KOPT-K1 (cell line): ENCODE measurements around the gene FOXA2.

ENCODE experiments used
- H3K27ac ChIP-seq: fragments of 200-600 bp; sonication (generic); 2 replicates; pipeline ENCODE4 v1.5.1; 2016; ENCODE audit warnings: antibody characterized with exemption, mild to moderate bottlenecking, low read depth, low read length; ENCODE audit not compliant: poor library complexity, severe bottlenecking
- H3K36me3 ChIP-seq: fragments of 200-600 bp; sonication (generic); 2 replicates; pipeline ENCODE4 v1.5.1; 2017; ENCODE audit warnings: antibody characterized with exemption, mild to moderate bottlenecking, low read length, moderate library complexity; ENCODE audit not compliant: insufficient read depth
- H3K9me3 ChIP-seq: fragments of 200-600 bp; sonication (generic); 2 replicates; pipeline ENCODE4 v1.5.1; 2017; ENCODE audit warnings: antibody characterized with exemption, low read length, mild to moderate bottlenecking; ENCODE audit not compliant: insufficient read depth, poor library complexity, severe bottlenecking

Gene FOXA2

GRCh38 chr20:22578221-22579118, 5.9 kb downstream of the FOXA2 start:
- H3K9me3 ChIP-seq = peaks cover 7% of the 10 kb centered on the region
- H3K27ac ChIP-seq = no peak overlapping the region
- no peaks in the 10 kb centered on the region for H3K36me3 ChIP-seq

GRCh38 chr20:22577515-22578220, 6.7 kb downstream of the FOXA2 start:
- Histone ChIP-seq H3K9me3 (no peaks in the 10 kb centered on the region), H3K36me3 (no peaks in the 10 kb centered on the region), H3K27ac (no peak overlapping the region)

- no peaks in the 10 kb centered on the region for H3K36me3 ChIP-seq
- H3K27ac ChIP-seq = no peak overlapping the region
- H3K9me3 ChIP-seq = no peaks in the 10 kb centered on the region
Observed at GRCh38 chr20:22576733-22577514, 7.4 kb downstream of the FOXA2 start.

DNA sequence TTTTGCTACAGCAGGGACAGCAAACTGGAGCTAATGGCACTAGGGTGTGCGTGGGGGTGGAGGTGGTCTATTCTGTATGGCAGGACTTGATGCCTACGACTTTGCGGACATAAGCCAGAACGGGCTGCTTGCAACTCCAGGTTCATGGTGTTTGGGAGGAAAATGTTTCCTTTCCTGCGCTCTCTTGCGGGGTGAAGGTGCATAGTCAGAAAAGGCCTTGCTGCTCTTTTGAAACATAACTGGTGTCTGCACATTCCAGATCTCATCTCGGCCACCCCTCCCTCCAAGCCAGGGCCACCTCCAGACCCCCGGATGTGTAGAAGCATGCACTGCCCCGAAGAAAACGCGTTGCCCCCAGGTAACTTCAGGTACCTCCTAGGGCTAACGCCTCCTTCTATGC, 8.1 kb downstream of the FOXA2 start:
- Histone ChIP-seq H3K36me3 (no peaks in the 10 kb centered on the region), H3K27ac (no peak overlapping the region), H3K9me3 (no peaks in the 10 kb centered on the region)

DNA sequence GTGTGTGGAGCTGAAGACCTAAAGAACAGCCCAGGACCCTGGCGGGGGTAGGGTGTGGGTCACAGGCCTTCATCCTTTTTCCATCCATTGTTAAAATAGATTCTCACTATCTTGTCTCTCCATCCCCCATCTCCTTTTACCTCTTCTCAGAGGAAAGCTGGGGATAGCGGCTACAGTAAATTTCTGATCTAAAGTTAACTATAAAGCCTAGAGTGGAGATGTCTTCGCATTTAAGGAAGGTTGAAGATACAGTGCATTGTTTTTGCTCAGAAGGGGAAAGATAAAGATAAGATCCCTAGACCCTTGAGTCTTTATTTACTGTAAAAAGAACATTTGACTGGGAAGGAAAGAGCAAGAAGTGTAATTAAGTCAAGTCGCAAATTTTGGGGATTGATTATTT, 8.6 kb downstream of the FOXA2 start:
- Histone ChIP-seq H3K36me3 (no peaks in the 10 kb centered on the region), H3K27ac (no peak overlapping the region), H3K9me3 (no peaks in the 10 kb centered on the region)

GRCh38 chr20:22575087-22575721, 9.2 kb downstream of the FOXA2 start:
- Histone ChIP-seq H3K9me3 (no peaks in the 10 kb centered on the region), H3K27ac (no peak overlapping the region), H3K36me3 (no peaks in the 10 kb centered on the region)

DNA sequence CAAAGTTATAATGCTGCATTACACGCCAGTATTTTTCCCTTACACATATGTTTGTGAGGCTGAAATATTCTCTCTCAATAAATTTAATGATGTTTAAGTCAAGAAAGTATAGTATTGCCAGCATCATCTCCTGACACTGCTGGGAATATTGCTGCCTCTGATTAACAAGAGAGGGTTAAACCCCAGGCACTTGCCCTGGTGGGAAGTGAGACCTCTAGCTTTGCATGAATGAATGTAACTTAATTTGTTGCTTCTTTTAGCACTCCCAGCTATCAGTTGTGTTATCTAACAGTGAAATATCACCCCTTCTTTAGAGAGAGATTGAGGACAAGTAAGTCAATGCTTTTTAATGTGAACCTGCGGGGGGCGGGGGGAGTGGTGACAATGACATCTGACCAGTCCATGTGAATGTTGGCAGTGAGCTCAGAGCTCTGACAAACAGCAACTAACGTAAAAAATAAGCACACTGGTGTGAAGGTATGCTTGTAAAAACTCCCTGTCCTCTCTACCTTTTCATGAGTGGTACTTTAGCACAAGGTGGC, 9.8 kb downstream of the FOXA2 start:
- no peaks in the 10 kb centered on the region for H3K9me3 ChIP-seq
- no peaks in the 10 kb centered on the region for H3K36me3 ChIP-seq
- H3K27ac ChIP-seq = no peak overlapping the region

DNA sequence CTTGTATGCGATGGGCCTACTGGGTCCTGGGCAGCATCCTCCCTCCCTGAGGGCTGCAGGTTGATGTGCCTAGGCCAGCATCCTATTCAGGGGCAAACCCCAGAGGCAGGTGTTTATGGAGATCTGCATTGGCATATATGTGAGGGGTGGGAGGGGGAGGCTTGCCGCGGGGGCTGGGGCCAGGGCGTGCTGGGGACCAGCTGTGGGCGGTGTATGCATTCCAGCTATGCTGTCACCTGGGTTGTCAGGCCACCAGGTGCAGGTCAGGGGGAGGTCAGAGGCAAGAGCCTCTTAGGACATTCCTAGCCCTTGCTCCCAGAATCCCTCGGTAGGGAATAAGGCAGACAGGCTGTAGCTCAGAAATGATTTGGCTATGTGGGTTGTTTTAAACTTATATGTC, 11.9 kb downstream of the FOXA2 start:
- Histone ChIP-seq H3K27ac (no peak overlapping the region), H3K9me3 (peaks cover 7% of the 10 kb centered on the region)

GRCh38 chr20:22572023-22572422, 12.3 kb downstream of the FOXA2 start:
- Histone ChIP-seq H3K36me3 (no peaks in the 10 kb centered on the region), H3K27ac (no peak overlapping the region), H3K9me3 (peaks cover 7% of the 10 kb centered on the region)

More for the DNA sequence above, 11.9 kb downstream of the FOXA2 start:
- H3K36me3 ChIP-seq = no peaks in the 10 kb centered on the region

DNA sequence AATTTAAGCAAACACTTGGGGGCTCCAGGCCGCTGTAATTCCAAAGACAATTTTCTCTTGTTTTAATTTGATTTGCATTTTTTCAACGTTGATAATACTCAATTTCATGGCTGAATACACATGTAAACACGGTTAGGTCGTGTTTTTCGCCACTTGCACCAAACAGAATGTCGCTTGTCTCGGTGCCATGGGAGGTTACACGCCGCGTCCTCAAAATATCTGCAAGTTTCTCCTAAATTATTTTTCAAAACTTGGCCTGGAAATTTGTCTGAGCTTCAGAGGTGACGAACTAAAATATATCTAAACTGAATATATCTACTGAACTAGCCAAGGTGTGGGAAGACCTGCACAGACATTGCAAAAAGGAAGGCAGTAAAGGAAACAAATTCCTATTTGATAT, 15.0 kb downstream of the FOXA2 start:
- Histone ChIP-seq H3K36me3 (no peaks in the 10 kb centered on the region), H3K9me3 (peaks cover 7% of the 10 kb centered on the region), H3K27ac (no peak overlapping the region)

DNA sequence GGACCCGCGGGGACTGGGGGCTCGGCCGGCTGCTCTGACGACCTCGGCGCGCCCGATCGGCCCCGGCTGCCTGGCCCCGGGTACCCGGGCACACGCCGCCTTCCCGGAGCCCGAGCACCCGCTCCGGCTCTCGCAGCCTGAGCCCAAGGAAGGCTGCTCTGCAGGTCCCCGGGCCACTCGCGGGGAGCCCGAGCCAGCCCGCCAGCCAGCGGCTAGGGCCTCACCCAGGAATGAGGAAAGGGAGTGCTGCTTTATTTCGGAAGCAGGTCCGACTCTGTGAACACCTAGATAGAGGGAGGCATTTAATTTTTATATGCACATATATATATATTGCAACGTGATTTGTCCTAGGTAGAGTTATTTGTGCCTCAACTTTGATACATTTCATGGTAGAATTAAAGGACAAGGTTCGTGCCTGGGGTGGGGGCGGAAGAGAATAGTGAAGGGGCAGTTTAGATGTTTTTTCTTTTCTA, 15.5 kb downstream of the FOXA2 start:
- Histone ChIP-seq H3K27ac (no peak overlapping the region), H3K9me3 (peaks cover 7% of the 10 kb centered on the region), H3K36me3 (no peaks in the 10 kb centered on the region)

DNA sequence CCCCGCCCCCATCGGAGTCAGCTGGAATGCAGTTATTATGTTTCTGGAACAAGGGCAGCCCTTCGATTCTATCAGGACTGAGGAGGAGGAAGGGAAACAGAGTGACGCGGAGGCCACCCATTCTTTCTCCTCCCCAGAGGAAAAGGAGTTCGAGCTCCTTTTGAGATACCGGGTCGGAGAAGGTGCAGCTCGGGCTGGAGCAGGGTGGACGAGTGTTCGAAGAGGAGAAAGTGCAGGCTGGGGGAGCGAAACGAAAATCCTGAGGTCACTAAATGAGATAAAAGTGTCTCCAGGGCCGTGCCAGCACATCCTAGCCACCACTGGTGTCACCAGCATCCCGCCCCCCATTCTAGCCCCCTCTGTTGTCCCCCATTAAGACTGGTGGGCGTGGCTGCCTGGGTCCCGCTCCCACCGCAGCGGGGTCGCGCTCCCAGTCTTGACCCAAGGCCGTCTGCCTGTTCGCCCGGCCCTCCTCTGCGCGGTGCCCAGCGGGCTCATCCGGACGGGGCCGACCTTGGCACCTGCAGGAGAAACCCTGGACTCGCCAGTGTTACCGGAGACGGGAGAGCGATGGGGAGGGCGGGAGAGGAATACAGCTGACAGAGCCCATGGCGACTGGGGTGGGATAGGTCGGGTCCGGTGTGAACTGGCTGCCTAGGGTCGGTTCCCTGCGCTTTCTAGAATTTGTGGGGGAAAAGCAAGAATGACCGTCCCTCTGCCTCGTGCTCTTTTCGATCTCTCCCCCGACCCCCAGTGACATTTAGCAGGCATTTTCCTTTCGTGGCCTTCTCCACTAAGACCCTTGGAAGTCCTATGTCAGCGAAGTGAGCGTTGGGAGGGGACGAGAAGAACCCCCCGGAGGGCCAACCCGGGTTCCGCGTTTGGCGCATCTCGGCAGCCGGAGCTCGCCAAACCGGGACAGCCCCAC, 16.2 kb downstream of the FOXA2 start:
- Histone ChIP-seq H3K9me3 (peaks cover 7% of the 10 kb centered on the region), H3K36me3 (no peaks in the 10 kb centered on the region), H3K27ac (no peak overlapping the region)

- H3K9me3 ChIP-seq = peaks cover 7% of the 10 kb centered on the region
- no peak overlapping the region for H3K27ac ChIP-seq
- no peaks in the 10 kb centered on the region for H3K36me3 ChIP-seq
Observed at GRCh38 chr20:22566876-22567658, 17.3 kb downstream of the FOXA2 start.
